GM21381 (cell line): Measurements from ENCODE around the gene GRIP1.

Experiments
- ATAC-seq: cut with Tn5 transposase; IDR thresholded peaks from one replicate; pipeline ENCODE4 v1.9.1; 2021; ENCODE audit warnings: mild to moderate bottlenecking, moderate library complexity; ENCODE audit not compliant: unreplicated experiment

Gene GRIP1

GRCh38 chr12:66647034-66647691, 31.7 kb downstream of the GRIP1 start:
- no peak for ATAC-seq

GRCh38 chr12:66644151-66644550, 34.7 kb downstream of the GRIP1 start:
- ATAC-seq = no peak

- ATAC-seq = no peak
Measured at GRCh38 chr12:66640691-66641460, 38.0 kb downstream of the GRIP1 start.

GRCh38 chr12:66638666-66639065, 40.2 kb downstream of the GRIP1 start:
- ATAC-seq = no peak

- no peak for ATAC-seq
Measured at GRCh38 chr12:66637699-66638301, 41.1 kb downstream of the GRIP1 start.

GRCh38 chr12:66636771-66637170, 42.1 kb downstream of the GRIP1 start:
- no peak for ATAC-seq

- no peak for ATAC-seq
Measured at GRCh38 chr12:66633676-66634075, 45.2 kb downstream of the GRIP1 start.

- no peak for ATAC-seq
Measured at GRCh38 chr12:66629138-66629870, 49.6 kb downstream of the GRIP1 start.

GRCh38 chr12:66627988-66628317, 50.9 kb downstream of the GRIP1 start:
- no peak for ATAC-seq

- ATAC-seq = no peak
Measured at GRCh38 chr12:66627270-66627987, 51.4 kb downstream of the GRIP1 start.

- ATAC-seq = peak; percentile 64
Measured at GRCh38 chr12:66624806-66625205, 54.1 kb downstream of the GRIP1 start.

GRCh38 chr12:66623455-66623854, 55.4 kb downstream of the GRIP1 start:
- ATAC-seq = no peak

- ATAC-seq = no peak
Measured at GRCh38 chr12:66620688-66621087, 58.2 kb downstream of the GRIP1 start.

- ATAC-seq = no peak
Measured at GRCh38 chr12:66620026-66620425, 58.9 kb downstream of the GRIP1 start.

GRCh38 chr12:66617991-66618390, 60.9 kb downstream of the GRIP1 start:
- no peak for ATAC-seq

GRCh38 chr12:66612090-66612775, 66.6 kb downstream of the GRIP1 start:
- ATAC-seq = no peak

- no peak for ATAC-seq
Measured at GRCh38 chr12:66607147-66607546, 71.7 kb downstream of the GRIP1 start.

GRCh38 chr12:66605293-66605692, 73.6 kb downstream of the GRIP1 start:
- ATAC-seq = no peak

- ATAC-seq = no peak
Measured at GRCh38 chr12:66603981-66604479, 74.8 kb downstream of the GRIP1 start.

GRCh38 chr12:66603461-66603860, 75.4 kb downstream of the GRIP1 start:
- ATAC-seq = no peak
